Measurements from ENCODE around the gene EMC10.

- no peak for TF ChIP-seq CTCF (IDR thresholded peaks at IDR 0.05)
- TF ChIP-seq POLR2A (IDR thresholded peaks at IDR 0.05), result no peak
Measured at GRCh38 chr19:50435221-50435620, 41.1 kb upstream of the EMC10 start.

All from prostate gland (tissue), 2 donors.